GM18951 (cell line): Measurements from ENCODE around the gene ZNF691.
"Not testable (repeated sequence)": the region's sequence is repeated elsewhere in the genome, so short reads cannot be mapped to it uniquely, and the experiment has no call there.

Source experiments
- POLR2A ChIP-seq: IDR thresholded peaks from 4 replicates; pipeline ENCODE4 v1.6.1; 2011; ENCODE audit warnings: mild to moderate bottlenecking; ENCODE audit not compliant: insufficient read length, insufficient read depth; ENCODE audit errors: extremely low read depth
- in situ Hi-C: fragments of 300-500 bp; cut with MboI; formaldehyde crosslinking; loops from one replicate; pipeline ENCODE4 v1.12.0; 2022; ENCODE audit warnings: low sequenced_read_pairs, mixed read lengths, inconsistent platforms; ENCODE audit not compliant: unreplicated experiment

ZNF691 gene, protein sequence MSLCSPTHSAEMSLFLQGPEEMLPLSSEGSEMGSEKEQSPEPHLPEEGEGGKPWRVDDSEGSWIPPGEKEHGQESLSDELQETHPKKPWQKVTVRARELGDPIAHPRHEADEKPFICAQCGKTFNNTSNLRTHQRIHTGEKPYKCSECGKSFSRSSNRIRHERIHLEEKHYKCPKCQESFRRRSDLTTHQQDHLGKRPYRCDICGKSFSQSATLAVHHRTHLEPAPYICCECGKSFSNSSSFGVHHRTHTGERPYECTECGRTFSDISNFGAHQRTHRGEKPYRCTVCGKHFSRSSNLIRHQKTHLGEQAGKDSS

DNA sequence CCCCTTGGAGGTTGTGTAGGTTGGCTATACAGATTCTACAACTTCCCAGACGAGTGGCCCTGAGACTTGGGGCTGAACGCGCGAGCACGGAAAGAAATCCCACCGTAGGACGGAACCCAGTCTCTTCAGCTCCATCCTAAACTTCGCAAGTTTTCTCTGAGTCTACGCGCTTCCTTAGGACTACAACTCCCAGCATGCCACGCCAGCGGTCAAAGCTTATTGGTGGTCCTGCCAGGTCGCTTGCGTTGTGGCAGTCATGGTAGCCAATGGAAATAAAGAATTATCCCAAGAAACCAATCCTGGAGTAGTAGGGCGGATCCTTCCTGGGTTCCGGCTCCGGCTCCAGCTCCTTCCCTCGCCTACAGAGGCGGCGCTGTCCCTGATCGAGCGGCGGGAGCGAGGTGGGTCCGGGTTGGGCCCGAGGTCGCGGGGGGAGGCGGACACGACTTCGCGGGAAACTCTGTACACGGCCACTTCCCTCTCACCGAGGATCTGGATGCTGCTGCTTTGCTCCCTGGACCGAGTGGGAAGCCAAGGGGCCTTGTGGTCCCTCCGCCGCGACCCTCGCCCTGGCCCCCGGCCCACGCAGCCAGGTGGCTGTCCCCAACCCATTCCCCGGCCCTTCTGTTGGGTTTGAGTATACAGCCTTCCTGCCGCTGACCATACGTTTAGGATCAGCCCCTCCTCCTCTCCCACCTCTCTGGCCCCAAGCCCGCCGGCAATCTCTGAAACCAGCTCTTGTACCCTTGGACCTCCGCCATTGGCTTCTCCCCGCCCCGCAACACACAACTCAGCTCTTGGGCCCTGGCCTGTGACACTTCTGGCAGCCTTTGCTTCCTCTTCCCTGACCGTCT is at the start of gene ZNF691:
Gene ZNF691, plus strand, starts transcription at position 357 of the 854 bp plus-strand sequence. CDS start 3,046 bp downstream, outside the sequence.
- peak; percentile 84 for TF ChIP-seq POLR2A
- in situ Hi-C loops = no loop called here

DNA sequence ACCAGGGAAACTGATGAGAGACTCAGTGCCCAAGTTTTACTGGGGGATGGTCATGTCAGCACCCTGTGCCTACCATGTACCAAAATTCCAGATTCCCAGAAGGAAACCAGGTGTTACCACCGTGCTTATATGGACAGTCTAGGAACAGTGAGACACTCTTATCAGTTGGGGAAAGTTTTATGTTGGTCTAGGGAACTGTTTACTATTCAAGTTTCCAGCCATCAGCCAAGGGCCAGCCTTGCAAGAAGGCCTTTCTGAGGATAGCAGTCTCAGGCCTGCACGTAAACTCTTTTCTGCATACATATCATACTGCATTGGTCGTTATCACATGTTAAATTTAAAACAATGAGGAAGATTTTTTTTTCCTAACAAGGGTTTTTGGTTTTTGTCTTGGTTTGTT is 49.0 kb upstream of the ZNF691 start:
- TF ChIP-seq POLR2A = no peak
- in situ Hi-C loops = no loop called here

DNA sequence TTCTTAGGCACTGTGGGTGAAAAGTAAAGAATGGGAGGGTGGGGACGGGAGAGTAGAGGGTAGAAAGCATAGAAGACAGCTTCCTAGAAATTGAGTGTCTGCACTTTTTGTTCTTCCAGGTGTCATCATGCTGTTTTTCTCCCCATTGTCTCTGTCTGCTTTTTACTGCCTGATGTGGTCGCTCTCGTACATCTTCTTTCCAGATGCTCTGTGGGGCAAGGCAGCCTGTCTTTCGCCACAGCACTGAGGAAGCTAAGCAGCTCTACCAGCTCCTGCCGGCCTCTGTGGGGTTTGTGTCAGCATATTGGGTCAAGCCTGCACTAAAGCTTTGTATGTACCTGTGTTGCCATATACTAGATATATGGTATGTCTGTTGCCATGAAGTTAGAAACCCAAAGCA is 48.4 kb upstream of the ZNF691 start:
- in situ Hi-C loops = no loop called here
- no peak for TF ChIP-seq POLR2A

DNA sequence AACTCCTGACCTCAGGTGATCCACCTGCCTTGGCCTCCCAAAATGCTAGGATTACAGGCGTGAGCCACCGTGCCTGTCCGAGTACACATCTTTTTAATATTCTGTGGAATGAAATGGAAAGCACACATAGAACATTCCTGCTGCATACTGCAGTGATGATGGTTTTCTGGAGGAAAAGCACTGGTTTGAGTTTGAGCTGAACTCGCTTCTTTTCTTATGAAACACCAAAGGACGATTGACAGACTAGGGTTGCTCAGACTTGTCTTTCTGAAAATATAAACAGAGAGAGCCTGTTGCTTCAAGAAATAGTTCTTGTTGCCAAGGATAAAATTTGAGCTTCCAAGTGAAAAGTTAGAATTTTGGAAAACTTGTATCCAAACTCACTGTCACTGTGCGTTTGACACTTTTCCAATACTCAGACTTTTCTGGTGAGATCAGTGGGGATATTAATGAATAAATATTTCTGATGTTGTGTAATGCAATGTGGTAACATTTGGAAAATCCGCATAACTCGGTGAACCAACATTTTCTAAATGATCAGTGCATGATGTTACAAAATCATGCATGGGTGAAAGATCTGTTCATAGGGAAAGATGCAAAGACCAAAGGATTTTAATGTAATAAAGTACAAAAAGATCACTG is 44.5 kb upstream of the ZNF691 start:
- in situ Hi-C loops = no loop called here

DNA sequence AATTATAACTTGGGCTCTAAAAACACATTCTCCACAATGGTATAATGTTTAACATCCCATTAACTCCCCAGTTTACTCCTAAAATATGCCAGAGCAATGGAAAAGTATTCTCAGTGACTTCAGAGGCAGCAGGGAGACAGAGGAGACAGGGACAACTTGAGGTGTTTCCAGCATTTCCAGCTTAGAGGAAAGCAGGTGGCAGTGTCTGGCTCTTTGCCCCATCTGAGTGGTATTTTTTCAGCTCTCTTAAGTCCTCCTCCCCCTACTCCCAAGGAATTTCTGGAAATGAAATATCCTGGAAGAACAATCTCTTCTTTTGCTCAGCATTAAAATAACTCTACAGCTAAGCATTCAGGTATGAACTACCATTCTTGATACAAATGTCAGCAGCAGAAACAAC is 40.2 kb upstream of the ZNF691 start:
- in situ Hi-C loops = no loop called here
- TF ChIP-seq POLR2A = no peak

More for the DNA sequence above, 44.5 kb upstream of the ZNF691 start:
- TF ChIP-seq POLR2A = no peak

DNA sequence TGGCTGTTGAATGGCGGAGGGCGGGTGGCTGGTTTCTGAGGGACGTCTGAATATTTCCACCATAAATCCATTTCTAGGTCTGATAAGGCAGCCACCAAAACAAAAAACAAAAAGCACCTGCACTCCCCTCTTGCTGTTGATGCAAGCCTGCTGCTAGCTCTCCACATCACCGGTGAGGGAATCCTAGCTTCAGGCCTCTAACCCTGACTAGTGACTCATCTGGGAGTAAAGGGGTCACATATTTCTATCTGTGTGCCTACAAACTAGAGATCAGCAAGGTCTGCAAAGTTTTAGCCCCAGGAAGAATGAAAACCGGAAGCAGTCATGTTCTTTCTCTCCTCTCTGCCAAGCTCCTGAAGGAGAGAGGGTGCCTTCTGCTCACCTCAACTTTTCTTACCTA is 39.8 kb upstream of the ZNF691 start:
- in situ Hi-C loops = no loop called here
- TF ChIP-seq POLR2A = no peak

DNA sequence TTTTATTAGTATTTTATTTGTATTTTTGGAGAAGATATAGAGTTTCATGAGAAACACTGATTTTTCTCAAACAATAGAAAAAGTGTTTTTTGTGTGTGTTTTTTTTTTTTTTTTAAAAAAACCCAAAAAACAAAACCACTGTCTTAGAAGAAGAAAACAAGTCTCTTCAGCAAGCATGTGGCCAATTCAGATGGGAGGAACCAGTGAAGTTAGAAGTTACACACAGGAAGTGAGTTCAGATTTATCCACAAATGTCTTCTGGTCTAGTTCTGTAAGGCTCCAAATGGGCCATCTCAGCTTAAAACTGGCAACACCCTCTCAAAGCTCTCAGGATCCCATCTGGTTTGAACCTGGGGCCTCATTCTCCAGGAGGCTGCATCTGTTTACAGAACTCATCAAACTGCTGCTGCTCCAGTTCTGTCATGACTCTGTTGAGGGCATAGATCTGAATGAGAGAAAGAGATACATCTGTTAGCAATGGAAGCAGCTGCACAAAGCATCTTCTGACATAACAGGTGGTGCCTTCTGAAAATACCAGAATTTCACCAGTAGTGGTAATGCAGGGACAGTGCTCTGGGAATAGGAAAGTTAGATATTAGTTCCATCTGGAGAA is 39.3 kb upstream of the ZNF691 start:
- in situ Hi-C loops = no loop called here
- no peak for TF ChIP-seq POLR2A

DNA sequence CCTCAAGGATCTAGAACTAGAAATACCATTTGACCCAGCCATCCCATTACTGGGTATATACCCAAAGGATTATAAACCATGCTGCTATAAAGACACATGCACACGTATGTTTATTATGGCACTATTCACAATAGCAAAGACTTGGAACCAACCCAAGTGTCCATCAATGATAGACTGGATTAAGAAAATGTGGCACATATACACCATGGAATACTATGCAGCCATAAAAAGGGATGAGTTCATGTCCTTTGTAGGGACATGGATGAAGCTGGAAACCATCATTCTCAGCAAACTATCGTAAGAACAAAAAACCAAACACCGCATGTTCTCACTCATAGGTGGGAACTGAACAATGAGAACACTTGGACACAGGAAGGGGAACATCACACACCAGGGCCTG is 31.6 kb upstream of the ZNF691 start:
- in situ Hi-C loops = not testable (repeated sequence)

DNA sequence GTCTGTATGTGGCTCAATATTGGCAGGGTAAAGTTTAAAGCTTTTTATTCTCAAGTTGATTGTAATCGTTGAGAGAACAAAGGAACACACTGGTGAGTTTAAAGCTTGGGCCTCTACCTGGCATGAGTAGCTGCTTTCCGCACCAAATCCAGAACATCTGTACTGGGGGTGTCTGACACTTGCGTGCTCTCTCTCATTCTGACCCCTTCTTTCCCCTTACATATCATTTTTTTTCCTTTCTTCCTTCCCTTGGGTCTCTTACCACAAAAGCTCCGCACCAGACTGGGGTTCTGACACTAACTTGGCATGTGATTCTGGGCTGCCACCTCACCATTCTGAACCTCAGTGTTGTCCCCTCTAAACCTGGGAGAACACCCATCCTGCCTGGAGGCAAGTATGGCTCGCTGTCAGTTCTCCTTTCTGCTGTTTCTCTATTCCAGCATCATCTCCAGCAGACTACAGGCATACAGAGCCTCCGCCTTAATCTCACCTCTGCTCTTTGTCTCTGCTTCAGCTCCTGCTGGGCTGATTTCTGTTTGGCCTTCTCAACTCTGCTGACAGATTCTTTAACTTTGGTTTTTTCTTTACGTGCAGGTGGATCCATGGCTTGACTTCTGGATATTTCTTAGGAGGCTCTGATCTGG is 30.4 kb upstream of the ZNF691 start:
- in situ Hi-C loops = no loop called here
- TF ChIP-seq POLR2A = no peak

DNA sequence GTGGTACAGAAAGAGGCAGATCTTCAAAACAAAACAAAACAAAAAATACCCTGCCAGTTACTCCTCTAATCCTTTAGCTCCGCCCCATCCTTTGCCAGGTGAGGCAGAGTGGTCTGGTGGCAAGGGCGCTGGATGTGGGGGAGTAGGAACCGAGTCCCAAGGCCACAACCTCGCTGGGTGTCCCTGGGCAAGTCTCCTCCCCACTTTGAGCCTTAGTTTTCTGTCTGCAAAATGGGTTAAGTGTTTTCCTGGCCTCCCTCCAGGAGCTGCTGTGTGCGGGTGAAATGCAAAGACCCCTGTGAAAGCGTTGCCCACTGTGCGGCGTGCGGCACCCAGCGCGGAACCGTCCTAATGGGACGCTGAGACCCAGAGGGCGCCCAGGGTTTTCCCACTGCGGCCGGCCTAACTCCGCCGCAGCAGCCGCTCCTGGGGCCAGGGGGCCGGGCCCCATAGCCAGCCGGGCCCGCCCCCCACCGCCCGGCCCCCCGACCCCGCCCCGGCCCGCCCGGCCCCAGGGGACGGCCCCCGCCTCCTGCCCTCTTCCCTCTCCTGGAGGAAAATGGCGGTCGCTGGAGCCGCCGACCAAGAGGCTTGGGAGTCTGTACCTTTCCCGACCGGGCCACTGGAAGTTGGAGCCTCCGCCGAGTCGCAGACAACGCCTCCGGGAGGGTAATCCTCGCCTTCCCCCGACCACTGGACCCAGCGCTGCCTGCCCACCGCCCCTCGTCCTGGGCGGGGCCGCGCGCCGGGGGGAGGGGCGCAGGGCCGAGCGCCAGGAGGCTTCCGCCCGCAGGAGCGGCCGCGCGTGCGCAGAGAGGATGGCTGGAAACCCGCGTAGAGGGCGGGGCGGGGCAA is 29.6 kb upstream of the ZNF691 start, which contains the start of the genes ERMAP and SVBP:
Gene ERMAP, plus strand, starts transcription at position 538 of the 855 bp plus-strand sequence. CDS start 13,327 bp downstream, outside the sequence.
Gene SVBP, minus strand, starts transcription at position 813 of the 855 bp plus-strand sequence. CDS start 853 bp downstream, outside the sequence.
- peak; percentile 80 for TF ChIP-seq POLR2A
- in situ Hi-C loops = no loop called here

DNA sequence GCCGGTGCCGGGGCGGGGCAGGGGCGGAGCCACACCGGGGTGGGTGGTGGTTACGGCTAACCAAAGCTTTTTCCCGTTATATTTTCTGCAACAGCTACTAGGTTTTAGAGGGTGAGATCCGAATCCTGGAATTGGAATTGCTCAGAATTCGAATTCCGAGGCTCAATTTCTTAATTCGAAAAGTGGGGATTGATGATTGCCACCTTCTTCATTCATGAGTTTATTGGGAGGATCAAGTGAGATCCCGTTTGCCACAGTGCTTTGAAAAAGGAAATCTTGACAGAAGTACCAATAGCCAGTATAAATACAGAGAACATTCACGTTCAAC is 29.0 kb upstream of the ZNF691 start:
- TF ChIP-seq POLR2A = no peak
- in situ Hi-C loops = no loop called here

DNA sequence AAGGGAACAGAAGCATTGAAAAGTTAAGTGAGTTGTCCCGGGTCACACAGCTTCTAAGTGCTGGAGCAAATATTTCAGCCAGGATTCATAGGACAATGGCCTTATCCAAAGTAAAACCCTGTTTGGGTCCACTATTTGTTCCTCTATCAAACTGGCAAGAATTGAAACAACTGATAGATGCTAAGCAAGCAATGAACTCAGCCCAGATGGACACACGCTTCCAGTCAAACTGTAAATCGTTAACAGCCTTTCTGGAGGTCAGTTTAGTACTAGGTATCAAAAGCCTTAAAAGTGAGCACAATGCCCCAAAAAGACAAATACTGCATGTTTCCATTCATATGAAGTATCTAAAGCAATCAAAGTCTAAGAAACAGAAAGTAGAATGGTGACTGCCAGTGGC is 28.4 kb upstream of the ZNF691 start:
- in situ Hi-C loops = no loop called here
- TF ChIP-seq POLR2A = no peak
